T-cell (primary cell): Measurements from ENCODE around the gene ADGRG6. TPM values are rescaled to one million over a fixed set of nuclear protein-coding genes. Genes with fewer than 3 reads are reported as not detected.

Source experiments
- ATAC-seq, 4 experiments: fragments of 200-7000 bp in 3 of 4; fragments of 150-1000 bp in 1 of 4; cut with Tn5 transposase; replicated peaks in 1 of 4; 1 replicate in 3 of 4; 2 replicates in 1 of 4; pipeline ENCODE4 v1.10.0; 2021; ENCODE audit warnings: moderate library complexity in 3 of 4, mild to moderate bottlenecking in 2 of 4, moderate number of reproducible peaks in 1 of 4
- CTCF ChIA-PET, 2 donors: fragments of 300-600 bp; sonication (Branson Sonifier 250); formaldehyde crosslinking; loops; one replicate each; lab custom pipeline; 2022; ENCODE audit warnings: antibody characterized with exemption in 2 of 2; lab: Charles Lee
- POLR2A ChIA-PET, 2 donors: fragments of 300-600 bp; sonication (Branson Sonifier 250); formaldehyde crosslinking; loops; one replicate each; lab custom pipeline; 2022; ENCODE audit warnings: antibody characterized with exemption in 2 of 2; lab: Charles Lee
- DNase-seq, 35 experiments: peaks; one replicate each; pipeline versions ENCODE4 v3.0.0 to v3.0.0-alpha.2; 2013 to 2023
- H3K27ac ChIP-seq: one replicate; pipeline ENCODE4 v1.5.1; 2013; ENCODE audit warnings: low read length
- H3K27me3 ChIP-seq, 2 experiments: replicated peaks in 1 of 2; 1 replicate in 1 of 2; 2 replicates in 1 of 2; pipeline versions ENCODE4 v1.6.1 to v1.7.0; 2013; ENCODE audit warnings: low read length in 1 of 2, mixed read lengths in 1 of 2; ENCODE audit not compliant: control insufficient read depth in 2 of 2, insufficient read depth in 2 of 2; ENCODE audit errors: extremely low read depth in 1 of 2
- H3K36me3 ChIP-seq, 2 donors: 1 replicate in 1 of 2; 2 replicates in 1 of 2; pipeline versions ENCODE4 v1.6.1 to v1.7.0; 2013; ENCODE audit warnings: low read length in 1 of 2; ENCODE audit not compliant: control insufficient read depth in 2 of 2, insufficient read depth in 1 of 2; ENCODE audit errors: extremely low read depth in 1 of 2
- H3K4me1 ChIP-seq, 2 experiments: 1 replicate in 1 of 2; 2 replicates in 1 of 2; pipeline versions ENCODE4 v1.6.1 to v1.7.0; 2013; ENCODE audit warnings: low read length in 2 of 2, mixed read lengths in 1 of 2; ENCODE audit not compliant: insufficient read depth in 2 of 2, control insufficient read depth in 1 of 2; ENCODE audit errors: extremely low read depth in 1 of 2
- H3K4me3 ChIP-seq, 2 donors: 1 replicate in 1 of 2; 2 replicates in 1 of 2; pipeline versions ENCODE4 v1.5.1 to v1.7.0; 2013; ENCODE audit warnings: mild to moderate bottlenecking in 2 of 2, low read length in 1 of 2, moderate library complexity in 1 of 2; ENCODE audit not compliant: control insufficient read depth in 1 of 2; ENCODE audit errors: extremely low read depth in 1 of 2
- H3K9me3 ChIP-seq: 2 replicates; pipeline ENCODE4 v1.7.0; 2013
- H3K27ac Mint-ChIP-seq, 2 donors: one replicate each; pipeline ENCODE4 v1.8.0; 2020 to 2021; ENCODE audit warnings: mild to moderate bottlenecking in 2 of 2, mixed read lengths in 2 of 2
- H3K27me3 Mint-ChIP-seq, 2 donors: one replicate each; pipeline ENCODE4 v1.8.0; 2021 to 2022; ENCODE audit warnings: mixed read lengths in 2 of 2
- H3K36me3 Mint-ChIP-seq: one replicate; pipeline ENCODE4 v1.8.0; 2021; ENCODE audit warnings: mixed read lengths
- H3K4me1 Mint-ChIP-seq, 3 donors: one replicate each; pipeline ENCODE4 v1.8.0; 2020 to 2022; ENCODE audit warnings: mixed read lengths in 3 of 3, mild to moderate bottlenecking in 1 of 3
- H3K4me3 Mint-ChIP-seq, 3 donors: one replicate each; pipeline ENCODE4 v1.8.0; 2020 to 2022; ENCODE audit warnings: mild to moderate bottlenecking in 3 of 3, mixed read lengths in 3 of 3, moderate library complexity in 3 of 3
- H3K9me3 Mint-ChIP-seq, 3 donors: one replicate each; pipeline ENCODE4 v1.8.0; 2020 to 2022; ENCODE audit warnings: mixed read lengths in 3 of 3
- WGBS: methylation state at CpG from one replicate; pipeline ENCODE4 v1.1.5; 2013; ENCODE audit warnings: missing lambda C conversion rate; ENCODE audit not compliant: insufficient coverage; 5-methylcytosine and 5-hydroxymethylcytosine counted together
- total RNA-seq, 35 experiments: library from RNA in 6 of 35; stranded (reverse) in 6 of 35; fragments of 120-200 nt in 1 of 35; gene quantifications; one replicate each; pipeline versions ENCODE4 v1.2.1 to v1.2.4 and lab custom pipeline; 2013 to 2026

ADGRG6 gene
- total RNA-seq, 5 donors from 2014 or later (not counting 1 experiment from before 2014, with no cell fraction given): 0.51 to 0.89 (median 0.61) TPM

DNA sequence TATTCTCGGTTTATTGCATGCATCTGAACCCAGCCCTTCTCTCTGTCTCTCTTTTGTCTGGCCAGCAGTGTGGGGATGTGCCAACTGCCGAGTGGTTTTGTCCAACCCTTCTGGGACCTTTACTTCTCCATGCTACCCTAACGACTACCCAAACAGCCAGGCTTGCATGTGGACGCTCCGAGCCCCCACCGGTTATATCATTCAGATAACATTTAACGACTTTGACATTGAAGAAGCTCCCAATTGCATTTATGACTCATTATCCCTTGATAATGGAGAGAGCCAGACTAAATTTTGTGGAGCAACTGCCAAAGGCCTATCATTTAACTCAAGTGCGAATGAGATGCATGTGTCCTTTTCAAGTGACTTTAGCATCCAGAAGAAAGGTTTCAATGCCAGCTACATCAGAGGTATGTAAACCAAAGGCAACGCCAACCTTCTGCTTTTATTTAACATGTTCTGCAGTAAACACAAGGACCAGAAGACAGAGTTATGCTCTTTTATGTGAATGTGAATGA, 65.8 kb downstream of the ADGRG6 start:
- H3K27ac ChIP-seq: no peak overlapping the region
- Mint-ChIP-seq H3K27me3 (peaks cover 5 to 9% of the 10 kb centered on the region in 2 donors), H3K4me3 (no peak overlapping the region), H3K36me3 (no peaks in the 10 kb centered on the region), H3K27ac (peak overlapping the region in 1 of 2 donors; percentile 47), H3K4me1 (no peaks in the 10 kb centered on the region), H3K9me3 (no peaks in the 10 kb centered on the region)
- CTCF ChIA-PET: no interaction called here
- DNase-seq (no peak), ATAC-seq (no peak)
- no peaks in the 10 kb centered on the region for H3K27me3 ChIP-seq
- WGBS: 92% methylated on average over 2 of the region's 9 CpGs
- POLR2A ChIA-PET: no interaction called here
- no peaks in the 10 kb centered on the region for H3K4me1 ChIP-seq
- no peak overlapping the region for H3K4me3 ChIP-seq
- no peaks in the 10 kb centered on the region for H3K9me3 ChIP-seq
- no peaks in the 10 kb centered on the region for H3K36me3 ChIP-seq

DNA sequence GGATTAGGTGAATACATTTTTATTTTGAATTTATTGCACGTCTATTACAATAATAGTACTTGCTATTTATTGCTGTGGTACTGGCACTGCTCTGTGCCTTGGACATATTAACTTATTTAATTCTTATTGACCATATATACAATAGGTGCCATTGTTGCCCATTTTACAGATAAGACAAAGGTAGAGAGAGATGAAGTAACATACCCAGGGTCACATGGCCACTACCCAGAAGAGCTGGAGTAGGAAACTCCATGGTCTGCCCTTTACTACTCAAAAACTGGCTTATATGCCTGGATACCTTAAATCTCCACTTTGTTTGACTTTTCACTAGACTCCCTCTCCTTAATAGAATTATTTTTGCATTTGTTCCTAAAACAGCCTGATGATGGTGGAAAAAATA, 67.5 kb downstream of the ADGRG6 start:
- WGBS: no CpG with 5 or more reads among the region's 1 CpG
- H3K27ac ChIP-seq: no peak overlapping the region
- Mint-ChIP-seq H3K27ac (no peak overlapping the region), H3K9me3 (no peaks in the 10 kb centered on the region), H3K4me1 (no peaks in the 10 kb centered on the region), H3K27me3 (peaks cover 5 to 9% of the 10 kb centered on the region in 2 donors), H3K4me3 (no peak overlapping the region), H3K36me3 (no peaks in the 10 kb centered on the region)
- CTCF ChIA-PET: no interaction called here
- DNase-seq: no peak
- ATAC-seq: no peak
- no peaks in the 10 kb centered on the region for H3K9me3 ChIP-seq
- H3K36me3 ChIP-seq: no peaks in the 10 kb centered on the region
- no peaks in the 10 kb centered on the region for H3K4me1 ChIP-seq
- H3K27me3 ChIP-seq: no peaks in the 10 kb centered on the region
- POLR2A ChIA-PET: no interaction called here
- H3K4me3 ChIP-seq: no peak overlapping the region

DNA sequence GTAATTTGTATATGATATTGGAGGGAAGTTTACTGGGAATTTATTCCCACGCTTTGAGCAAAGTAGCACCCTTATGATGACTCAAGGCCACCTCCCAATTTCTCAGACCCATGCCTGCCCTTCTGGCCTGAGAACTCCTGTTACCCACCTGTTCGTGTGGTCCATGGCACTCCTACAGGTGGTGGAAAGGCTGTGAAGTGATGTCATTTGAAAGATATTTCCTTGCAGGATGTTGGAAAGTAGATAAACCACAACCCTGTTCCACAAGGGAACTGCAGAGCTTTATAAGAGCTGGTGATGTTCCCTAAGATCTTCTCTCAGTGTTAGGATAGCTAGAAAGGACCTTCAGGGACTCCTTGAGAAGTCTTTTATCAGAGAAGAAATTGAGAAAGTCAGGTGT, 70.5 kb downstream of the ADGRG6 start:
- H3K9me3 ChIP-seq: no peaks in the 10 kb centered on the region
- H3K4me1 ChIP-seq: no peaks in the 10 kb centered on the region
- H3K4me3 ChIP-seq: no peak overlapping the region
- ChIA-PET CTCF (interaction anchor here in 1 of 2 donors (0.6 kb wide), 1 partner anchor 190 kb away, joined by 8 read pairs; no protein-coding TSS in a partner anchor), POLR2A (interaction anchor here in 1 of 2 donors (0.6 kb wide), 1 partner anchor 130 kb away, joined by 4 read pairs; no protein-coding TSS in a partner anchor)
- no peaks in the 10 kb centered on the region for H3K36me3 ChIP-seq
- ATAC-seq: no peak
- Mint-ChIP-seq H3K27me3 (peaks cover 5 to 6% of the 10 kb centered on the region in 2 donors), H3K4me3 (no peak overlapping the region), H3K9me3 (no peaks in the 10 kb centered on the region), H3K36me3 (no peaks in the 10 kb centered on the region), H3K4me1 (no peaks in the 10 kb centered on the region), H3K27ac (no peak overlapping the region)
- 0% methylated on average over 1 of the region's 2 CpGs for WGBS
- DNase-seq: no peak
- H3K27me3 ChIP-seq: no peaks in the 10 kb centered on the region
- H3K27ac ChIP-seq: no peak overlapping the region

DNA sequence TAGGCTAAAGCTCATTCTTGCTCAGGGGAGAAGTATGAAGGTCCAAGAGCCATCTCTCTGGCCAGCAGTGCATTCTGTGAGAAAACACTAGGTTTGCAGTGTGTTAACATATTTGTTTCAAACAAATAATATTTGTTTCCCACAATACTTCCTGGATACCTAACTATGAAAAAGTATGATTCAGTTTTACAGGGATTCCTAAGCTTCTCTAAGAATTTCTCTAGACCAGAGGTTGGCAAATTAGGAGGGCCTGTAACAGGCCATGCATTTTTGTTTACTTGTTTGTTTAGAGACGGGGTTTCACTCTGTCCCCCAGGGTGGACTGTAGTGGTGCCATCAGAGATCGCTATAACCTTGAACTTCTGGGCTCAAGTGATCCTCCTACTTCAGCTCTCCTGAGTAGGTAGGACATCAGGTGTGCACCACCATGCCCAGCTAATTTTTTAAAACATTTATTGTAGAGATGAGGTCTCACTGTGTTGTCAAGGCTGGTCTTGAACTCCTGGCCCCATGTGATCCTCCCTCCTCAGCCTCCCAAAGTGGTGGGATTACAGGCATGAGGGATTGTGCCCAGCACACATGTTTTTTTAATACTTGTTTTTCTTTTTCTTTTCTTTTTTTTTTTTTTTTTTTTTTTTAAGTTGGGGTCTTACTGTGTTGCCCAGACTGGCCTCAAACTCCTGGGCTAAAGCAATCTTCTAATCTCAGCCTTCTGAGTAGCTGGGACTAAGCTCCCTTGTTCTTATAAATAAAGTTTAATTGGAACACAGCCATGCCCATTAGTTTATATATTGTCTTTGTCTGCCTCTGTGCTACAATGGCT, 71.7 kb downstream of the ADGRG6 start:
- POLR2A ChIA-PET: no interaction called here
- H3K4me3 ChIP-seq: no peak overlapping the region
- Mint-ChIP-seq H3K36me3 (no peaks in the 10 kb centered on the region), H3K9me3 (no peaks in the 10 kb centered on the region), H3K4me3 (no peak overlapping the region), H3K27ac (no peak overlapping the region), H3K4me1 (no peaks in the 10 kb centered on the region), H3K27me3 (peaks cover 2 to 6% of the 10 kb centered on the region in 2 donors)
- no peaks in the 10 kb centered on the region for H3K36me3 ChIP-seq
- no peaks in the 10 kb centered on the region for H3K9me3 ChIP-seq
- ATAC-seq (no peak), DNase-seq (no peak)
- no peaks in the 10 kb centered on the region for H3K27me3 ChIP-seq
- H3K27ac ChIP-seq: no peak overlapping the region
- no CpG with 5 or more reads among the region's 2 CpGs for WGBS
- no peaks in the 10 kb centered on the region for H3K4me1 ChIP-seq
- CTCF ChIA-PET: no interaction called here

DNA sequence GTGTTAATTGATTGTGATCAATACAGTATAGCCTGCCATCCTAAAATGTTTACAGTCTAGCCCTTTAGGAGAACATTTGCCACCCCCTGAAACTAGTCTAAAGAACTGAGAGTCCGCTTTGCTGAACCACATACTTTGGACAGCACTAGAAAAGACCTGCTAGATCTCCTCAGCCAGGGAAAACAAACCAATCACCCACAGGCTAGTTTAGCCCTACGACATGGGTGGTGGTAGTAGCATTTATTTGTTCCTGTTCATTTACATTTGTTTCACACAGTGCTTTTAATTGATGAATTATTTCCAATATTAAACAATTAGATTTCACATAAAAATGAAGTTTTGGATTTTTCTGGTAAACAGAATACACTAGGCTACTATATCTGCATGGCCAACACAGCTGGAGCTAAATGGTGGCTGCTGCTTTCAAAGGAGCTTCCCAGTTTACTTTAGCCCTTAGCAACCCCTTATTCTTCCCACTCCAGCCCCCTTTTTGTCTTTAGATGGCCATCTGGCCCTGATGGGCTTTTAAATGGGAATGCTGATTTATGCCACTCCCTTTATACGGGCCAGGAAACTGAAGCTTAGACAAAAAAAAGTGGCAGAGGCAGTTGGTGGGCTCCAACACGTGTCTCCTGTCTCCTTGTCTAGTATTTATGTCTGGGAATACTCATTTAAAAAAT, 72.4 kb downstream of the ADGRG6 start:
- H3K9me3 Mint-ChIP-seq: no peaks in the 10 kb centered on the region
- Histone ChIP-seq H3K4me1 (no peaks in the 10 kb centered on the region), H3K4me3 (no peak overlapping the region), H3K27ac (no peak overlapping the region), H3K9me3 (no peaks in the 10 kb centered on the region), H3K27me3 (no peaks in the 10 kb centered on the region), H3K36me3 (no peaks in the 10 kb centered on the region)
- no peaks in the 10 kb centered on the region for H3K4me1 Mint-ChIP-seq
- CTCF ChIA-PET: no interaction called here
- H3K36me3 Mint-ChIP-seq: no peaks in the 10 kb centered on the region
- no peak overlapping the region for H3K4me3 Mint-ChIP-seq
- ATAC-seq: no peak
- DNase-seq: no peak
- H3K27me3 Mint-ChIP-seq: peaks cover 2 to 6% of the 10 kb centered on the region in 2 donors
- POLR2A ChIA-PET: no interaction called here
- 80% methylated on average over 1 of the region's 4 CpGs for WGBS
- no peak overlapping the region for H3K27ac Mint-ChIP-seq

DNA sequence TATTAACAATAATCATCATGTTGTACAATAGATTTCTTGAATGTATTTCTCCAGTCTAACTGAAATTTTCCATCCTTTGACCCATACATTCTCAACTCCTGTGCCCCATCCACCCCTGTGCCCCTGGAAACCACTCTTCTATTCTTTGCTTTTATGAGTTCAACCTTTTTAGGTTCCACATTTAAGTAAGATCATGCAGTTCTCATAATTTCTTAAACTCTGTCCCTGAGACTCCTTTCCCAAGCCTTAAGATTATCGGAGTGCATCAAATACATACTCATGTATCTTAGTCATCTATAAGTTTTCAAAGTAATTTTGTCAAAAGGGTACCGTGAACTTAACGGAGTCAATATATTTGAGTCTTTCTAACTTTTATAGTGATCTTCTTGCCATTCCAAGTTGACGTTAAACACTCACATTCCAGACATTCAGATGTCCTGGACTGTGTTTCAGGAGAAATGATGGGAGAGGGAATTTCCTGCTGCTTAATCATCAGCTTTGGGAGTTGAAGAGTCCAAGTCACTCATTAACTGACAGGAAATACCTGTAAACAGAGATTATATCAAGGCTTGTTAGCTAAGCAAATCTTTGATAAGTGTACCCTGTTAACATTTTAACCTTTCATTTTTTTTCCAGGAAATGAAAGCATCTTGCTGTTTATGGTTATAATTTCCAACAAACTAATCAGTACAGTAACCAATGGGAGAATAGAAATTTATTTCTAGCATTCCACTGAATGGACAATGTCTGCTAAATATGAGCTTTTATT, 73.3 kb downstream of the ADGRG6 start:
- H3K27ac Mint-ChIP-seq: no peak overlapping the region
- H3K9me3 Mint-ChIP-seq: no peaks in the 10 kb centered on the region
- Histone ChIP-seq H3K27me3 (no peaks in the 10 kb centered on the region), H3K9me3 (no peaks in the 10 kb centered on the region), H3K4me3 (no peak overlapping the region), H3K36me3 (no peaks in the 10 kb centered on the region), H3K27ac (no peak overlapping the region), H3K4me1 (no peaks in the 10 kb centered on the region)
- H3K36me3 Mint-ChIP-seq: no peaks in the 10 kb centered on the region
- ATAC-seq: no peak
- ChIA-PET CTCF (no interaction called here), POLR2A (interaction anchor here in 1 of 2 donors (0.6 kb wide), 1 partner anchor 1315 kb away, joined by 3 read pairs; no protein-coding TSS in a partner anchor)
- no peak overlapping the region for H3K4me3 Mint-ChIP-seq
- DNase-seq: no peak
- no CpG with 5 or more reads among the region's 4 CpGs for WGBS
- no peaks in the 10 kb centered on the region for H3K4me1 Mint-ChIP-seq
- H3K27me3 Mint-ChIP-seq: peaks cover 2 to 6% of the 10 kb centered on the region in 2 donors
